Measurements from ENCODE around the gene CR1L.

GRCh38 chr1:207658408-207658807 is 13.5 kb downstream of the CR1L start:
- no peak for TF ChIP-seq ZBTB7A (IDR thresholded peaks at IDR 0.05; ENCODE audit: low read depth)
- no peak for TF ChIP-seq CEBPB (IDR thresholded peaks at IDR 0.05)
- TF ChIP-seq EP300 (IDR thresholded peaks at IDR 0.05; ENCODE audit: borderline replicate concordance) = no peak
- no peak for TF ChIP-seq YY1 (IDR thresholded peaks at IDR 0.05; ENCODE audit: low read depth)
- TF ChIP-seq RAD21 (IDR thresholded peaks at IDR 0.05; ENCODE audit: low read depth) = no peak
- no peak for TF ChIP-seq FOXM1 (IDR thresholded peaks at IDR 0.05; ENCODE audit: borderline replicate concordance, low read depth)
- no peak for TF ChIP-seq MAX (IDR thresholded peaks at IDR 0.05)
- no peak for TF ChIP-seq USF1 (IDR thresholded peaks at IDR 0.05)
- TF ChIP-seq, protein P1, sequence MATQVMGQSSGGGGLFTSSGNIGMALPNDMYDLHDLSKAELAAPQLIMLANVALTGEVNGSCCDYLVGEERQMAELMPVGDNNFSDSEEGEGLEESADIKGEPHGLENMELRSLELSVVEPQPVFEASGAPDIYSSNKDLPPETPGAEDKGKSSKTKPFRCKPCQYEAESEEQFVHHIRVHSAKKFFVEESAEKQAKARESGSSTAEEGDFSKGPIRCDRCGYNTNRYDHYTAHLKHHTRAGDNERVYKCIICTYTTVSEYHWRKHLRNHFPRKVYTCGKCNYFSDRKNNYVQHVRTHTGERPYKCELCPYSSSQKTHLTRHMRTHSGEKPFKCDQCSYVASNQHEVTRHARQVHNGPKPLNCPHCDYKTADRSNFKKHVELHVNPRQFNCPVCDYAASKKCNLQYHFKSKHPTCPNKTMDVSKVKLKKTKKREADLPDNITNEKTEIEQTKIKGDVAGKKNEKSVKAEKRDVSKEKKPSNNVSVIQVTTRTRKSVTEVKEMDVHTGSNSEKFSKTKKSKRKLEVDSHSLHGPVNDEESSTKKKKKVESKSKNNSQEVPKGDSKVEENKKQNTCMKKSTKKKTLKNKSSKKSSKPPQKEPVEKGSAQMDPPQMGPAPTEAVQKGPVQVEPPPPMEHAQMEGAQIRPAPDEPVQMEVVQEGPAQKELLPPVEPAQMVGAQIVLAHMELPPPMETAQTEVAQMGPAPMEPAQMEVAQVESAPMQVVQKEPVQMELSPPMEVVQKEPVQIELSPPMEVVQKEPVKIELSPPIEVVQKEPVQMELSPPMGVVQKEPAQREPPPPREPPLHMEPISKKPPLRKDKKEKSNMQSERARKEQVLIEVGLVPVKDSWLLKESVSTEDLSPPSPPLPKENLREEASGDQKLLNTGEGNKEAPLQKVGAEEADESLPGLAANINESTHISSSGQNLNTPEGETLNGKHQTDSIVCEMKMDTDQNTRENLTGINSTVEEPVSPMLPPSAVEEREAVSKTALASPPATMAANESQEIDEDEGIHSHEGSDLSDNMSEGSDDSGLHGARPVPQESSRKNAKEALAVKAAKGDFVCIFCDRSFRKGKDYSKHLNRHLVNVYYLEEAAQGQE (IDR thresholded peaks at IDR 0.05; ENCODE audit: low read depth) = no peak
- no peak for TF ChIP-seq TCF12 (IDR thresholded peaks at IDR 0.05; ENCODE audit: low read depth)
